ENCODE results near the gene SIAH3.

GRCh38 chr13:45861322-45861721 is 9.8 kb upstream of the SIAH3 start:
- TF ChIP-seq CTCF (IDR thresholded peaks at IDR 0.05): no peak
- no peak for TF ChIP-seq POLR2A (IDR thresholded peaks at IDR 0.05)
- TF ChIP-seq POLR2AphosphoS5 (IDR thresholded peaks at IDR 0.05): no peak
- no peak for TF ChIP-seq EP300 (IDR thresholded peaks at IDR 0.05)

All from sigmoid colon (tissue), 4 donors.